HepG2 (cell line): ENCODE results near the gene ZCCHC17. TPM values are rescaled to one million over a fixed set of nuclear protein-coding genes. Genes with fewer than 3 reads are reported as not detected.
A peak's percentile ranks its signal among the peaks of the same experiment; 100 is the strongest.

Experiments used
- ATAC-seq: fragments of 200-7000 bp; cut with Tn5 transposase; 3 replicates; pipeline ENCODE4 v1.9.1; 2020; ENCODE audit warnings: mild to moderate bottlenecking, moderate library complexity
- BruUV-seq: library from RNA; stranded (reverse); fragments of 400-500 nt; replicated peaks from 2 replicates; lab custom pipeline; 2021; lab: Mats Ljungman, UMichigan
- CTCF ChIA-PET: fragments of 300-600 bp; formaldehyde crosslinking; extraction: SDS; loops from one replicate; lab custom pipeline; 2021; ENCODE audit warnings: low total read pairs, inconsistent platforms, low intra/inter-chr PET ratio; lab: Yijun Ruan, JAX
- POLR2A ChIA-PET: fragments of 350-600 bp; sonication (Branson Sonifier 250); formaldehyde crosslinking; loops from one replicate; lab custom pipeline; 2020; ENCODE audit warnings: antibody characterized with exemption, inconsistent platforms; lab: Yijun Ruan, JAX
- DNase-seq: peaks from one replicate; pipeline ENCODE4 v3.0.0-alpha.2; 2015; ENCODE audit warnings: low spot score
- FAIRE-seq: peaks from 3 replicates; lab custom pipeline; 2011; peaks lifted over from hg19 to GRCh38; lab: Jason Lieb, UNC
- H2AFZ ChIP-seq: one replicate; pipeline ENCODE4 v1.6.1; 2011; ENCODE audit warnings: low read length, inconsistent platforms
- H3K27ac ChIP-seq: fragments of 300-600 bp; 3 replicates; pipeline ENCODE4 v1.8.0; 2011; ENCODE audit warnings: mixed run types, mild to moderate bottlenecking, mixed read lengths, low read length, inconsistent platforms; ENCODE audit not compliant: insufficient read depth; ENCODE audit errors: extremely low read length
- H3K27me3 ChIP-seq, 2 experiments: fragments of 200-600 bp in 1 of 2; 2 replicates in 1 of 2; 3 replicates in 1 of 2; pipeline versions ENCODE4 v1.6.0 to v1.8.0; 2011; ENCODE audit warnings: low read length in 2 of 2, mild to moderate bottlenecking in 2 of 2, moderate library complexity in 2 of 2, inconsistent platforms in 1 of 2; ENCODE audit not compliant: insufficient read depth in 2 of 2, control insufficient read depth in 1 of 2
- H3K36me3 ChIP-seq, 2 experiments: fragments of 200-600 bp in 1 of 2; replicated peaks in 1 of 2; 2 replicates in 1 of 2; 3 replicates in 1 of 2; pipeline versions ENCODE4 v1.5.1 to v1.8.0; 2011; ENCODE audit warnings: low read length in 2 of 2, inconsistent platforms in 1 of 2; ENCODE audit not compliant: insufficient read depth in 2 of 2, control insufficient read depth in 1 of 2
- H3K4me1 ChIP-seq: 2 replicates; pipeline ENCODE4 v1.5.1; 2012; ENCODE audit warnings: low read length, inconsistent platforms; ENCODE audit not compliant: insufficient read depth
- H3K4me2 ChIP-seq: 2 replicates; pipeline ENCODE4 v1.6.0; 2011; ENCODE audit warnings: low read depth, low read length, inconsistent platforms
- H3K4me3 ChIP-seq, 3 experiments: fragments of 200-600 bp in 1 of 3; sonication (generic), shearing (Covaris generic) in 1 of 3; replicated peaks in 1 of 3; 2 replicates each; pipeline ENCODE4 v1.5.1; 2011 to 2016; ENCODE audit warnings: low read length in 3 of 3, inconsistent platforms in 2 of 3, low read depth in 2 of 3, mild to moderate bottlenecking in 2 of 3, control low read depth in 1 of 3, mixed read lengths in 1 of 3; ENCODE audit not compliant: insufficient read depth in 1 of 3
- H3K79me2 ChIP-seq: one replicate; pipeline ENCODE4 v1.6.1; 2011; ENCODE audit warnings: low read length, inconsistent platforms; ENCODE audit not compliant: insufficient read depth
- H3K9ac ChIP-seq: 2 replicates; pipeline ENCODE4 v1.6.0; 2011; ENCODE audit warnings: mild to moderate bottlenecking, low read depth, low read length, inconsistent platforms; ENCODE audit not compliant: insufficient read depth
- H3K9me3 ChIP-seq: 2 replicates; pipeline ENCODE4 v1.5.1; 2012; ENCODE audit warnings: mild to moderate bottlenecking, low read length
- H4K20me1 ChIP-seq: 2 replicates; pipeline ENCODE4 v1.6.0; 2011; ENCODE audit warnings: inconsistent platforms, mild to moderate bottlenecking, low read length, moderate library complexity; ENCODE audit not compliant: insufficient read depth
- CHCHD3 ChIP-seq: sonication (generic); formaldehyde crosslinking; IDR thresholded peaks from 2 replicates; pipeline ENCODE4 v1.8.0; 2022; ENCODE audit warnings: mild to moderate bottlenecking, missing genetic modification reagents, moderate library complexity
- MATR3 ChIP-seq: sonication (generic); formaldehyde crosslinking; IDR thresholded peaks from 2 replicates; pipeline ENCODE4 v1.4.0; 2020; ENCODE audit warnings: missing genetic modification reagents
- RBM22 ChIP-seq: fragments of 200-400 bp; formaldehyde crosslinking; optimal IDR thresholded peaks from 2 replicates; pipeline ENCODE3; 2017; ENCODE audit warnings: mild to moderate bottlenecking, low read length, moderate library complexity
- RELA ChIP-seq: sonication (generic); formaldehyde crosslinking; IDR thresholded peaks from 2 replicates; pipeline ENCODE4 v1.4.0; 2020; ENCODE audit warnings: missing genetic modification reagents
- SIN3B ChIP-seq: fragments of 150-350 bp; IDR thresholded peaks from 2 replicates; pipeline ENCODE4 v1.6.1; 2014; ENCODE audit warnings: low read length
- SOX13 ChIP-seq, 3 experiments: fragments of 450-650 bp in 1 of 3; sonication (generic) in 1 of 3; formaldehyde crosslinking in 1 of 3; IDR thresholded peaks in 2 of 3; conservative IDR thresholded peaks in 1 of 3; 2 replicates each; pipeline versions ENCODE4 v1.5.0 to v1.6.1; 2016 to 2020; ENCODE audit warnings: antibody characterized with exemption in 1 of 3, mild to moderate bottlenecking in 1 of 3, missing compliant biosample characterization in 1 of 3, missing genetic modification reagents in 1 of 3, moderate library complexity in 1 of 3
- ZNF597 ChIP-seq: sonication (generic); formaldehyde crosslinking; IDR thresholded peaks from 2 replicates; pipeline ENCODE4 v1.5.0; 2020; ENCODE audit warnings: missing genetic modification reagents
- WGBS: methylation state at CpG from one replicate; pipeline ENCODE4 v1.1.6; 2017; ENCODE audit warnings: low lambda C conversion rate; 5-methylcytosine and 5-hydroxymethylcytosine counted together
- in situ Hi-C: cut with HindIII; loops from 2 replicates; pipeline ENCODE4 v1.10.0; 2017; ENCODE audit warnings: low pct_unique_long_range_greater_than_20kb; ENCODE audit not compliant: extremely low pct_ligation_motif_present
- intact Hi-C: fragments of 100-400 bp; cut with micrococcal nuclease; formaldehyde crosslinking; loops from one replicate; pipeline ENCODE4 v1.10.0; 2022; ENCODE audit not compliant: unreplicated experiment
- polyA plus RNA-seq, 8 experiments: library from polyadenylated mRNA; depleted of rRNA in 3 of 8; stranded (reverse) in 7 of 8; unstranded in 1 of 8; fragments of >200 nt; fragmentation: Illumina TruSeq in 4 of 8; extraction: Trizol in 4 of 8; gene quantifications; 2 replicates each; pipeline versions ENCODE4 v1.2.1 to v1.2.3, GENCODE V29; 2011 to 2016; ENCODE audit warnings: low read depth in 4 of 8, missing spikeins in 1 of 8, mixed read lengths in 1 of 8; ENCODE audit not compliant: insufficient read depth in 1 of 8
- total RNA-seq, 5 experiments: library from RNA; depleted of rRNA; stranded (reverse); fragments of >200 nt; fragmentation: Illumina TruSeq; extraction: Trizol; gene quantifications; 2 replicates each; pipeline ENCODE4 v1.2.3, GENCODE V29; 2016; ENCODE audit warnings: low read depth in 1 of 5

ZCCHC17 gene
- total and polyA plus RNA-seq, 2 of the 13 experiments (the other 11 are each of a cell fraction or from before 2014, with no cell fraction given) = 20.5 to 53.0 TPM

- Histone ChIP-seq H3K27me3 (peaks cover 0 to 15% of the 10 kb centered on the region in 2 experiments; a peak in 3 of 5 replicates), H3K4me3 (no peak overlapping the region), H3K79me2 (no peaks in the 10 kb centered on the region), H3K36me3 (no peaks in the 10 kb centered on the region), H3K9ac (no peak overlapping the region), H3K27ac (no peak overlapping the region), H4K20me1 (no peaks in the 10 kb centered on the region), H2AFZ (no peak overlapping the region), H3K4me2 (no peak overlapping the region), H3K9me3 (no peaks in the 10 kb centered on the region), H3K4me1 (peaks cover 19% of the 10 kb centered on the region)
- ChIA-PET POLR2A (interaction anchor here (1.4 kb wide), 1 partner anchor 18 kb away, joined by 3 read pairs; no protein-coding TSS in a partner anchor), CTCF (no interaction called here)
- in situ Hi-C loops (loop anchor here (5.0 kb wide), 1 partner anchor 38 kb away; no protein-coding TSS in a partner anchor), intact Hi-C loops (no loop called here)
- FAIRE-seq = no peak
- ATAC-seq = no peak
- no peak for TF ChIP-seq CHCHD3 (CRISPR knock-in tag)
- DNase-seq = no peak
- WGBS = 56% methylated on average over 7 of the region's 7 CpGs
- BruUV-seq = no TSS peak
Measured at GRCh38 chr1:31389616-31390015, 92.8 kb downstream of the ZCCHC17 start.

- ATAC-seq = no peak
- Histone ChIP-seq H3K79me2 (no peaks in the 10 kb centered on the region), H3K27me3 (peaks cover 0 to 15% of the 10 kb centered on the region in 2 experiments; a peak in 3 of 5 replicates), H3K4me1 (peaks cover 24% of the 10 kb centered on the region), H3K4me2 (peak overlapping the region; percentile 14; the same call in 1 of the 2 replicates), H2AFZ (no peak overlapping the region), H3K9ac (no peak overlapping the region), H3K27ac (no peak overlapping the region), H3K36me3 (no peaks in the 10 kb centered on the region), H4K20me1 (no peaks in the 10 kb centered on the region), H3K4me3 (no peak overlapping the region), H3K9me3 (no peaks in the 10 kb centered on the region)
- no peak for FAIRE-seq
- no peak for DNase-seq
- WGBS = 1% methylated on average over 6 of the region's 7 CpGs
- intact Hi-C loops = no loop called here
- BruUV-seq = no TSS peak
- in situ Hi-C loops = loop anchor here (5.0 kb wide), 1 partner anchor 37 kb away; no protein-coding TSS in a partner anchor
- ChIA-PET CTCF (no interaction called here), POLR2A (interaction anchor here (1.4 kb wide), 1 partner anchor 18 kb away, joined by 3 read pairs; no protein-coding TSS in a partner anchor)
- no peak for TF ChIP-seq SOX13 (IDR thresholded peaks at IDR 0.05)
- TF ChIP-seq SOX13 (CRISPR knock-in tag; conservative IDR thresholded peaks at IDR 0.05 in 1 of 2, IDR thresholded peaks at IDR 0.05 in 1 of 2) = no peak
- TF ChIP-seq RELA (CRISPR knock-in tag) = no peak
- no peak for TF ChIP-seq ZNF597
- no peak for TF ChIP-seq MATR3 (CRISPR knock-in tag)
- TF ChIP-seq RBM22 = no peak
- no peak for TF ChIP-seq SIN3B
- TF ChIP-seq CHCHD3 (CRISPR knock-in tag) = no peak
Measured at GRCh38 chr1:31390071-31390470, 93.2 kb downstream of the ZCCHC17 start.
